ENCODE measurements around the gene PIN4.

GRCh38 chrX:72181178-72182125 lies at the start of gene PIN4:
- TF ChIP-seq TAF1 (IDR thresholded peaks at IDR 0.05; ENCODE audit: borderline replicate concordance, insufficient read depth, low read length), result no peak
- TF ChIP-seq FOXP2 (optimal IDR thresholded peaks at IDR 0.05; ENCODE audit: borderline replicate concordance, extremely low read depth, extremely low read length, insufficient read depth), result no peak
- TF ChIP-seq POLR2AphosphoS5 (IDR thresholded peaks at IDR 0.05; ENCODE audit: low read depth, low read length), result peak; percentile 35; the same call in 1 of the 2 replicates
- TF ChIP-seq, protein P1, sequence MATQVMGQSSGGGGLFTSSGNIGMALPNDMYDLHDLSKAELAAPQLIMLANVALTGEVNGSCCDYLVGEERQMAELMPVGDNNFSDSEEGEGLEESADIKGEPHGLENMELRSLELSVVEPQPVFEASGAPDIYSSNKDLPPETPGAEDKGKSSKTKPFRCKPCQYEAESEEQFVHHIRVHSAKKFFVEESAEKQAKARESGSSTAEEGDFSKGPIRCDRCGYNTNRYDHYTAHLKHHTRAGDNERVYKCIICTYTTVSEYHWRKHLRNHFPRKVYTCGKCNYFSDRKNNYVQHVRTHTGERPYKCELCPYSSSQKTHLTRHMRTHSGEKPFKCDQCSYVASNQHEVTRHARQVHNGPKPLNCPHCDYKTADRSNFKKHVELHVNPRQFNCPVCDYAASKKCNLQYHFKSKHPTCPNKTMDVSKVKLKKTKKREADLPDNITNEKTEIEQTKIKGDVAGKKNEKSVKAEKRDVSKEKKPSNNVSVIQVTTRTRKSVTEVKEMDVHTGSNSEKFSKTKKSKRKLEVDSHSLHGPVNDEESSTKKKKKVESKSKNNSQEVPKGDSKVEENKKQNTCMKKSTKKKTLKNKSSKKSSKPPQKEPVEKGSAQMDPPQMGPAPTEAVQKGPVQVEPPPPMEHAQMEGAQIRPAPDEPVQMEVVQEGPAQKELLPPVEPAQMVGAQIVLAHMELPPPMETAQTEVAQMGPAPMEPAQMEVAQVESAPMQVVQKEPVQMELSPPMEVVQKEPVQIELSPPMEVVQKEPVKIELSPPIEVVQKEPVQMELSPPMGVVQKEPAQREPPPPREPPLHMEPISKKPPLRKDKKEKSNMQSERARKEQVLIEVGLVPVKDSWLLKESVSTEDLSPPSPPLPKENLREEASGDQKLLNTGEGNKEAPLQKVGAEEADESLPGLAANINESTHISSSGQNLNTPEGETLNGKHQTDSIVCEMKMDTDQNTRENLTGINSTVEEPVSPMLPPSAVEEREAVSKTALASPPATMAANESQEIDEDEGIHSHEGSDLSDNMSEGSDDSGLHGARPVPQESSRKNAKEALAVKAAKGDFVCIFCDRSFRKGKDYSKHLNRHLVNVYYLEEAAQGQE (IDR thresholded peaks at IDR 0.05; ENCODE audit: insufficient read depth in 1 of 2, low read depth in 2 of 2, low read length in 2 of 2), result no peak
- no peak for TF ChIP-seq SIN3A (IDR thresholded peaks at IDR 0.05; ENCODE audit: borderline replicate concordance, insufficient read depth, low read length)
